Ectodermal cell (in vitro differentiated cells): Measurements from ENCODE around the gene MIER2. TPM values are rescaled to one million over a fixed set of nuclear protein-coding genes. Genes with fewer than 3 reads are reported as not detected.
"Not testable (repeated sequence)": the region's sequence is repeated elsewhere in the genome, so short reads cannot be mapped to it uniquely, and the experiment has no call there.

ENCODE experiments used
- H3K27ac ChIP-seq: 2 replicates; pipeline ENCODE4 v1.7.0; 2013; ENCODE audit warnings: mild to moderate bottlenecking, low read depth, low read length; ENCODE audit not compliant: insufficient read depth, poor library complexity, severe bottlenecking
- H3K27me3 ChIP-seq: 2 replicates; pipeline ENCODE4 v1.7.0; 2013; ENCODE audit warnings: mild to moderate bottlenecking, low read length; ENCODE audit not compliant: insufficient read depth, control insufficient read depth, poor library complexity, severe bottlenecking
- H3K36me3 ChIP-seq: one replicate; pipeline ENCODE4 v1.7.0; 2013; ENCODE audit warnings: low read length; ENCODE audit not compliant: control insufficient read depth, insufficient read depth
- H3K4me1 ChIP-seq: one replicate; pipeline ENCODE4 v1.7.0; 2013; ENCODE audit warnings: low read length; ENCODE audit not compliant: control insufficient read depth, insufficient read depth
- H3K4me3 ChIP-seq: 2 replicates; pipeline ENCODE4 v1.7.0; 2013; ENCODE audit warnings: low read depth, low read length, control low read depth; ENCODE audit not compliant: insufficient read depth
- H3K9me3 ChIP-seq: 2 replicates; pipeline ENCODE4 v1.7.0; 2013; ENCODE audit warnings: mild to moderate bottlenecking, low read length, moderate library complexity; ENCODE audit not compliant: control insufficient read depth
- WGBS, 2 experiments: methylation state at CpG; one replicate each; pipeline ENCODE4 v1.1.7; 2013; ENCODE audit warnings: missing lambda C conversion rate in 2 of 2; 5-methylcytosine and 5-hydroxymethylcytosine counted together
- polyA plus RNA-seq, 4 experiments: library from polyadenylated mRNA; stranded (reverse); fragments of 50-300 nt; gene quantifications; one replicate each; pipeline ENCODE4 v1.2.3, GENCODE V29; 2013

Gene MIER2
- polyA plus RNA-seq (2013, experiment 1 of 4) = 52.1 TPM
- 42.4 TPM for polyA plus RNA-seq (2013, experiment 2 of 4)
- polyA plus RNA-seq (2013, experiment 3 of 4) = 32.5 TPM
- 40.7 TPM for polyA plus RNA-seq (2013, experiment 4 of 4)

DNA sequence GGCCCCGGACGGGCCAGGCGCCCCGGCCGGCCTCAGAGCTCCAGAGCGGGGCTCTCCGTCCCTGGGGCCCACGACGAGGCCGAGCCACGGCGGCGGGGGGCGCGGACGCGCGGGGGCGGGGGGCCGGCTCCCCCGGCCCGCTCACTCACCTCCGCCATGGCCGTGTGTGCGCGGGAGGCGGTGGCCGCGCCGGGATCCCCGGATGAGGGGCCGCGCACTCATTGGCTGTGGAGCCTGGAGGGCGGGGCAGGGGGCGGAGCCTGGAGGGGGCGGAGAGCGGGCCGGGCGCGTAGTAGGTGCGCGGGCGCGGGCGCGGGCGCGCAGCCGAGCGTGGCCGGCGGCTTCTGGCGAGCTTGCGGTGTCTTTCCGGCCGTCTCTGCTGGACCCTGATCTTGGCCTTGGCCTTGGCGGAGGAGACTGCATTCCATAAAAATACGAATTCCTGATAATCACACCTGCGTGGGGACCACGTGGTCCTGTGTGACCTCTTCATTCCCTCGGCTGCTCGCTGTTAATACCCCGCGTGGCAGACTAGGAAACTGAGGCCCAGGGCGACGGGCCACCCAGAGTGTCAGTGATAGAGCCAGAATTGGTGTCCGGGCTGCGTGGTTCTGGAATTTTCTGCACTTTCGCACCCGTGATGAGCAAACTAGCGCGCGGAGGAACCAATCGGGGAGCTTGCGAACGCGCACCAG lies at the start of gene MIER2:
Gene MIER2, minus strand, starts transcription at position 172 of the 695 bp plus-strand sequence. Its CDS starts 14 bp downstream, at position 158.
- 16% methylated on average over 77 of the region's 77 CpGs for WGBS, 2 experiments
- Histone ChIP-seq H3K27ac (no peak within 1 kb of the TSS), H3K4me1 (peaks cover 19% of the 10 kb centered on the region), H3K27me3 (peaks cover 16% of the 10 kb centered on the region), H3K36me3 (no peaks in the 10 kb centered on the region), H3K4me3 (peak within 1 kb of the TSS; percentile 75), H3K9me3 (no peaks in the 10 kb centered on the region)

DNA sequence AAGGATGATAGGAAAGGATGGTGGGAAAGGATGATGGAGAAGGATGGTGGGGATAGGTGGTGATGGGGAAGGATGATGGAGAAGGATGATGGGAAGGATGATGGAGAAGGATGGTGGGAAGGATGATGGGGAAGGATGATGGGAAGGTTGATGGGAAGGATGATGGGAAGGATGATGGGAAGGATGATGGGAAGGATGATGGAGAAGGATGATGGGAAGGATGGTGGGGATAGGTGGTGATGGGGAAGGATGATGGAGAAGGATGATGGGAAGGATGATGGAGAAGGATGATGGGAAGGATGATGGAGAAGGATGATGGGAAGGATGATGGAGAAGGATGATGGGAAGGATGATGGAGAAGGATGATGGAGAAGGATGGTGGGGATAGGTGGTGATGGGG lies 49.0 kb upstream of the MIER2 start:
- H3K4me1 ChIP-seq, H3K9me3 ChIP-seq, H3K36me3 ChIP-seq, H3K4me3 ChIP-seq, H3K27ac ChIP-seq, H3K27me3 ChIP-seq: not testable (repeated sequence)

DNA sequence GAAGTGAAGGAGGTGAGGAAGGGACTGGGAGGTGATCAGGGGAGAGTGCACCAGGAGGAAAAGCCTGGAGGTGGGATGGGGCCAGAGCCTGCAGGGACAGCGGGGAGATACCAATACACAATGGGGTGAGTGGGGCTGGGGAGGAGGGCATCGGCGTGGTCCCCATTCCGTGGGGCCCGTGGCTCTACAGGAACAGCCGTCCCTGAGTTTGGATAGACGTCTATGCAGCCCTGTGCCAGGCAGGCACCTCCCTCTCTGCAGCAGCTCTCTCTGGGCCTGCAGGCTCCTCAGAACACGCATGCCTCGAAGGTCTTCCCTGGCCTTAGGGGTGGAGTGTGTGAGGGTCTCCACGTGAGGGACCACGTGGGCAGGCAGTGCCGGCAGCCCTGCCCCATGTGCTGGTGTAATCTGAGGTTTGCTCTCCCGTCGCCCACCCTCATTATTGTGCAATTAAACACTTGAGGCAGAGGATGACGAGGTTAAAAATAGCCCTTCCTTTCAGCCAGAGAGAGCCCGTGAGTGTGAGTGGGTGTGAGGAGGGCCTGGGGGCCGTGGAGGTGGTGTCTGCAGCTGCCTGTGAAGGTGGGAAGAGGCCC lies 47.9 kb upstream of the MIER2 start:
- no peaks in the 10 kb centered on the region for H3K9me3 ChIP-seq
- H3K4me3 ChIP-seq = no peak overlapping the region
- H3K36me3 ChIP-seq = no peaks in the 10 kb centered on the region
- no peak overlapping the region for H3K27ac ChIP-seq
- no peaks in the 10 kb centered on the region for H3K4me1 ChIP-seq
- WGBS, 2 experiments = 91% methylated on average over 17 of the region's 17 CpGs
- peaks cover 4% of the 10 kb centered on the region for H3K27me3 ChIP-seq

GRCh38 chr19:391726-392374 lies 47.3 kb upstream of the MIER2 start:
- no peak overlapping the region for H3K4me3 ChIP-seq
- no peaks in the 10 kb centered on the region for H3K4me1 ChIP-seq
- 89 to 92% methylated on average over 30 of the region's 30 CpGs for WGBS, 2 experiments

DNA sequence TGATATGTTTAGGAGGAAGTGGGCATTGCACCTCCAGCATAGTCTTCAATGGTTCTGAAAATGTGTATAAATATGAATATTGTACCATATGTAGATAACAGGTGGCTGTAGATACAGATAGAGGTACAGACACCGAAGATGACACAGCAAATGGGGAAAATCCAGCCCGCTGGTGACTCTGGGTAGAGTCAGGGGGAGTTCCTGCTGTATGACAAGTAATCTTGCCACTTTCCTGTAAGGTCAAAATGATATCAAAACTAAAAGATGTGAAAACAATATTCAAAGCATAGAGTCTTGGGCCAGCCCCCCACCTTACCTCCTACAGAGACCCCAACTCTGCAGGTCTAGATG lies 46.6 kb upstream of the MIER2 start:
- Histone ChIP-seq H3K27ac (no peak overlapping the region), H3K4me1 (no peaks in the 10 kb centered on the region), H3K27me3 (peaks cover 4% of the 10 kb centered on the region), H3K4me3 (no peak overlapping the region), H3K36me3 (no peaks in the 10 kb centered on the region), H3K9me3 (no peaks in the 10 kb centered on the region)
- 94 to 97% methylated on average over 2 of the region's 2 CpGs for WGBS, 2 experiments

More at GRCh38 chr19:391726-392374, 47.3 kb upstream of the MIER2 start:
- H3K27me3 ChIP-seq = peaks cover 4% of the 10 kb centered on the region
- no peak overlapping the region for H3K27ac ChIP-seq
- H3K36me3 ChIP-seq = no peaks in the 10 kb centered on the region
- no peaks in the 10 kb centered on the region for H3K9me3 ChIP-seq

DNA sequence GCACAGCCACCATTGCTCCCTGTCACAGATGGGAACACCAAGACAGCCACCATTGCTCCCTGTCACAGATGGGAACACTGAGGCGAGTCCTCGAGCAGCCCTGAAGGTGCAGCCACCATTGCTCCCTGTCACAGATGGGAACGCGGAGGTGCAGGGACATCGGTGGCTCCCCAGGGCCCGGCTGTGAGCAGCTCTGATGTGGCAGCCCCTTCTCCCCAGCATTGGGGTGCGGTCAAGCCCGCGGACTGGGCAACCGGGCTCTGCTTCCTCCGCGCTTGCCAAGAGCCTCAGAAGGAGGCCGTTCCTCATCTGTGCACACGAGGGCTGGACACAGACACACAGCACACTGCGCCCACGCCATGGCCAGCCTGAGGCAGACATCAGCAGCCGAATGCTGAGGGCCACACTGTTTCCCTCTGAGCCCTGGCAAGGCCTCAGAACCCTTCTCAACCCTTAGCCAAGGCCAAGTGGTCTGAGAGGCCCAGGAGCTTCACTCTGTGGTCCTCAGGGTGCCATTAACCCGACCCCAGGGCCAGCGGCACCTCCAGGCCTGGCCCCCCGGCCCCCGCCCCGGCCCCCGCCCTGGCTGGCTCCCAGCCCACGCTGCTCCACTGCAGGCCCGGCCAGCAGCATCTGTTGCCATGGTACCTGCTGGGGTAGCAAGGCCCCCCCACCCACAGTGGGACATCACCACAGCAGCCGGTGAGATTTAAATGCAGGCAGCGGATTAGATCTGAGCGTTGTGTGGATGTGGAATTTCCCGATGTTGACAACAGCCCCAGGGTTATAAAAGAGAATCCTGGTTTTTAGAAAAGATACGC lies 46.0 kb upstream of the MIER2 start:
- no peaks in the 10 kb centered on the region for H3K9me3 ChIP-seq
- H3K27me3 ChIP-seq = peaks cover 4% of the 10 kb centered on the region
- 93 to 96% methylated on average over 30 of the region's 30 CpGs for WGBS, 2 experiments
- no peaks in the 10 kb centered on the region for H3K36me3 ChIP-seq
- no peak overlapping the region for H3K27ac ChIP-seq
- no peaks in the 10 kb centered on the region for H3K4me1 ChIP-seq
- H3K4me3 ChIP-seq = no peak overlapping the region

- Histone ChIP-seq H3K36me3 (no peaks in the 10 kb centered on the region), H3K27me3 (peaks cover 4% of the 10 kb centered on the region), H3K9me3 (no peaks in the 10 kb centered on the region), H3K4me1 (no peaks in the 10 kb centered on the region), H3K4me3 (no peak overlapping the region), H3K27ac (no peak overlapping the region)
- WGBS, 2 experiments = 89 to 91% methylated on average over 12 of the region's 12 CpGs
These were observed 45.3 kb upstream of the MIER2 start for GRCh38 chr19:389935-390289.

DNA sequence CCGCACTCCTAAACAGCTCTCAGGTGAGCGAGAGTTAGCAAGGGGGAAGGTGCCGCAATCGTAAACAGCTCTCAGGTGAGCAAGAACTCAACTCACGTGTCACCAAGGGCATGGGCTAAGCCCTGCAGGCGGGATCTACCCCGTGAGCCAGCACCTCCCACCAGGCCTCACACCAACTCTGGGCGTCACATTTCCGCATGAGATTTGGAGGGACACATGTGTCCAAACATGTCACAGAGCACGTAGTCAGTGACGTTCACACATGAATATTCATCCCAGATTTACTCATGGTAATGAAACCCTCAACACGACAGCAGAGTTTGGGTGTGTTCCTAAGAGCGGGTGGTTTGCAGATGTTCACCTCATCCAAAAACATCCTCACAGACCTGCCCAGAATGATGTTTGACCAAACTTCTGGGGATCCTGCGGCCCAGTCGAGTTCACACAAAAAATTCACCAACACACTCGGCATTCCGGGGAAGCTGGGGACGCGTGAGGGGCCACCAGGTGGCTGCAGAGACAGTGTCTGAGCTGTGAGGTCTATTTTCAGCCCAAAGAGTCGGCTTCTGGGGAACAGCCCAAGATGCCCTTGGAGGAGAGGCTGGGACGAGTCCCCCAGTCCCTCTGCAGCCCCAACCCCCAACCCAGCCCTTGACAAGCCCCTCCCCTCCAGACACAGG lies 44.8 kb upstream of the MIER2 start:
- Histone ChIP-seq H3K27me3 (peaks cover 4% of the 10 kb centered on the region), H3K4me3 (no peak overlapping the region), H3K27ac (no peak overlapping the region), H3K4me1 (peaks cover 2% of the 10 kb centered on the region), H3K9me3 (no peaks in the 10 kb centered on the region), H3K36me3 (no peaks in the 10 kb centered on the region)
- 82 to 84% methylated on average over 21 of the region's 21 CpGs for WGBS, 2 experiments

DNA sequence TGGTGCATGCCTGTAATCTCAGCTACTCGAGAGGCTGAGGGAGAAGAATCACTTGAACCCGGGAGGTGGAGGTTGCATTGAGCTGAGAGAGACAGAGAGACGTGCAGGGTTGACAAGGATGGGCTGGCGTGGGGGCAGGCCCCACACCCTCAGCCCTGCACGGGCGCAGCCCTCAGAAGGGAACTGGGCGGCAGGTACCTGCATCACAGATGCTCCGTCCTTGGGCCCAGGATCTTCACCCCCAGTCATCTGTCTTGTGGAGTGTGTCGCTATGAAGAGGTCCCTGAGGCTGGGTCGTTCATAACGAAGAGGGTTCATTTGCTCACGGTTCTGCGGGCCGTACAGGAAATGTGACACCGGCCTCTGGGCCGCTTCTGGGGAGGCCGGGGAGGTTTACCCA lies 44.1 kb upstream of the MIER2 start:
- Histone ChIP-seq H3K27me3 (peaks cover 4% of the 10 kb centered on the region), H3K27ac (no peak overlapping the region), H3K9me3 (no peaks in the 10 kb centered on the region), H3K4me1 (peaks cover 5% of the 10 kb centered on the region), H3K36me3 (no peaks in the 10 kb centered on the region), H3K4me3 (no peak overlapping the region)
- WGBS, 2 experiments = 93 to 94% methylated on average over 17 of the region's 17 CpGs
